Measurements from ENCODE around the gene KRTAP10-6.
"Not testable (repeated sequence)": the region's sequence is repeated elsewhere in the genome, so short reads cannot be mapped to it uniquely, and the experiment has no call there.

GRCh38 chr21:44558329-44558675 is 34.0 kb downstream of the KRTAP10-6 start:
- TF ChIP-seq ARNT (IDR thresholded peaks at IDR 0.05); SUZ12 (IDR thresholded peaks at IDR 0.05); L3MBTL2 (conservative IDR thresholded peaks at IDR 0.05); SP1 (IDR thresholded peaks at IDR 0.05); BHLHE40 (IDR thresholded peaks at IDR 0.05; ENCODE audit: borderline replicate concordance); FOXK2 (IDR thresholded peaks at IDR 0.05); FOXA1 (IDR thresholded peaks at IDR 0.05); NFRKB (IDR thresholded peaks at IDR 0.05): not testable (repeated sequence)
